MM.1S (cell line): ENCODE data around the gene SYNE1.

Experiments used
- DNase-seq: peaks from one replicate; pipeline ENCODE4 v3.0.0-alpha.2; 2015
- H2AFZ ChIP-seq: fragments of 300-600 bp; sonication (generic); 2 replicates; pipeline ENCODE4 v1.6.0; 2016; ENCODE audit warnings: antibody characterized with exemption, low read length
- H3F3A ChIP-seq: fragments of 300-600 bp; sonication (generic); 2 replicates; pipeline ENCODE4 v1.6.1; 2016; ENCODE audit warnings: mild to moderate bottlenecking, antibody characterized with exemption, low read length, moderate library complexity, mixed read lengths; ENCODE audit not compliant: insufficient read depth
- H3K27ac ChIP-seq: fragments of 300-600 bp; sonication (generic); 2 replicates; pipeline ENCODE4 v1.5.1; 2016; ENCODE audit warnings: mild to moderate bottlenecking, low read length
- H3K27me3 ChIP-seq: fragments of 300-600 bp; sonication (generic); replicated peaks from 2 replicates; pipeline ENCODE4 v1.6.0; 2016; ENCODE audit warnings: low read length; ENCODE audit not compliant: insufficient read depth
- H3K36me3 ChIP-seq: fragments of 300-600 bp; sonication (generic); replicated peaks from 2 replicates; pipeline ENCODE4 v1.6.1; 2016; ENCODE audit warnings: mild to moderate bottlenecking, low read length, mixed read lengths; ENCODE audit not compliant: insufficient read depth
- H3K4me1 ChIP-seq: fragments of 300-600 bp; sonication (generic); 2 replicates; pipeline ENCODE4 v1.6.1; 2016; ENCODE audit warnings: low read length, mixed read lengths
- H3K4me2 ChIP-seq: fragments of 300-600 bp; sonication (generic); 2 replicates; pipeline ENCODE4 v1.6.0; 2016; ENCODE audit warnings: low read depth, low read length
- H3K4me3 ChIP-seq: fragments of 300-600 bp; sonication (generic); 2 replicates; pipeline ENCODE4 v1.5.1; 2016; ENCODE audit warnings: low read length, mixed read lengths
- H3K79me2 ChIP-seq: fragments of 300-600 bp; sonication (generic); 2 replicates; pipeline ENCODE4 v1.6.1; 2016; ENCODE audit warnings: mixed run types, low read length, mixed read lengths
- H3K9ac ChIP-seq: fragments of 300-600 bp; sonication (generic); 2 replicates; pipeline ENCODE4 v1.6.1; 2016; ENCODE audit warnings: low read length, mixed read lengths
- H3K9me2 ChIP-seq: fragments of 300-600 bp; sonication (generic); replicated peaks from 2 replicates; pipeline ENCODE4 v1.6.1; 2016; ENCODE audit warnings: mild to moderate bottlenecking, low read length, mixed read lengths; ENCODE audit not compliant: insufficient read depth
- H3K9me3 ChIP-seq: fragments of 300-600 bp; sonication (generic); replicated peaks from 2 replicates; pipeline ENCODE4 v1.6.1; 2016; ENCODE audit warnings: mild to moderate bottlenecking, low read length, mixed read lengths; ENCODE audit not compliant: insufficient read depth
- H4K20me1 ChIP-seq: fragments of 300-600 bp; sonication (generic); 2 replicates; pipeline ENCODE4 v1.6.1; 2016; ENCODE audit warnings: mild to moderate bottlenecking, low read length, moderate library complexity, mixed read lengths; ENCODE audit not compliant: insufficient read depth
- CTCF ChIP-seq: fragments of 300-600 bp; sonication (generic); IDR thresholded peaks from 2 replicates; pipeline ENCODE4 v1.5.1; 2016; ENCODE audit warnings: antibody characterized with exemption, low read length, mixed read lengths
- EZH2 ChIP-seq: fragments of 300-600 bp; sonication (generic); optimal IDR thresholded peaks from 2 replicates; pipeline ENCODE3; 2017; ENCODE audit warnings: low read depth, mild to moderate bottlenecking, antibody characterized with exemption, low read length, mixed read lengths
- EZH2phosphoT487 ChIP-seq: fragments of 300-600 bp; sonication (generic); IDR thresholded peaks from 2 replicates; pipeline ENCODE4 v1.6.1; 2018; ENCODE audit warnings: antibody characterized with exemption, low read length

SYNE1 gene

GRCh38 chr6:152435816-152436215 is 201.3 kb downstream of the SYNE1 start:
- H3F3A ChIP-seq = no peaks in the 10 kb centered on the region
- H3K9me3 ChIP-seq = no peaks in the 10 kb centered on the region
- TF ChIP-seq EZH2 = no peak
- TF ChIP-seq EZH2phosphoT487 = no peak
- no peak for TF ChIP-seq CTCF
- H3K27me3 ChIP-seq = no peaks in the 10 kb centered on the region
- no peaks in the 10 kb centered on the region for H3K79me2 ChIP-seq
- H3K9me2 ChIP-seq = no peaks in the 10 kb centered on the region
- H3K4me2 ChIP-seq = no peak overlapping the region
- no peaks in the 10 kb centered on the region for H4K20me1 ChIP-seq
- no peak overlapping the region for H3K4me3 ChIP-seq
- no peak overlapping the region for H3K9ac ChIP-seq
- H2AFZ ChIP-seq = no peak overlapping the region
- H3K27ac ChIP-seq = no peak overlapping the region
- H3K36me3 ChIP-seq = no peaks in the 10 kb centered on the region
- DNase-seq = no peak
- H3K4me1 ChIP-seq = no peaks in the 10 kb centered on the region

GRCh38 chr6:152432758-152433157 is 204.4 kb downstream of the SYNE1 start:
- no peaks in the 10 kb centered on the region for H3K9me2 ChIP-seq
- H3K27ac ChIP-seq = no peak overlapping the region
- H3F3A ChIP-seq = no peaks in the 10 kb centered on the region
- no peak overlapping the region for H3K9ac ChIP-seq
- H4K20me1 ChIP-seq = no peaks in the 10 kb centered on the region
- H3K4me2 ChIP-seq = no peak overlapping the region
- H3K27me3 ChIP-seq = no peaks in the 10 kb centered on the region
- no peaks in the 10 kb centered on the region for H3K9me3 ChIP-seq
- no peaks in the 10 kb centered on the region for H3K79me2 ChIP-seq
- H2AFZ ChIP-seq = no peak overlapping the region
- TF ChIP-seq CTCF = no peak
- TF ChIP-seq EZH2 = no peak
- TF ChIP-seq EZH2phosphoT487 = no peak
- no peak overlapping the region for H3K4me3 ChIP-seq
- no peaks in the 10 kb centered on the region for H3K36me3 ChIP-seq
- no peaks in the 10 kb centered on the region for H3K4me1 ChIP-seq
- DNase-seq = no peak

- no peaks in the 10 kb centered on the region for H3F3A ChIP-seq
- H3K9me2 ChIP-seq = no peaks in the 10 kb centered on the region
- no peaks in the 10 kb centered on the region for H3K9me3 ChIP-seq
- H4K20me1 ChIP-seq = no peaks in the 10 kb centered on the region
- no peak overlapping the region for H3K4me2 ChIP-seq
- no peak overlapping the region for H2AFZ ChIP-seq
- TF ChIP-seq CTCF = no peak
- TF ChIP-seq EZH2phosphoT487 = no peak
- no peak for TF ChIP-seq EZH2
- H3K27me3 ChIP-seq = no peaks in the 10 kb centered on the region
- no peaks in the 10 kb centered on the region for H3K36me3 ChIP-seq
- no peaks in the 10 kb centered on the region for H3K4me1 ChIP-seq
- no peak overlapping the region for H3K9ac ChIP-seq
- DNase-seq = no peak
- no peaks in the 10 kb centered on the region for H3K79me2 ChIP-seq
- H3K27ac ChIP-seq = no peak overlapping the region
- H3K4me3 ChIP-seq = no peak overlapping the region
Observed at GRCh38 chr6:152428126-152428525, 209.0 kb downstream of the SYNE1 start.
